Hepatic stellate cell (primary cell): ENCODE data around the gene ARSH.
A peak's percentile ranks its signal among the peaks of the same experiment; 100 is the strongest.
"Not testable (repeated sequence)": the region's sequence is repeated elsewhere in the genome, so short reads cannot be mapped to it uniquely, and the experiment has no call there.

Source experiments
- DNase-seq: peaks from one replicate; pipeline ENCODE4 v3.0.0; 2011; ENCODE audit warnings: low spot score

Gene ARSH

GRCh38 chrX:3006495-3006894 is at the start of gene ARSH:
Gene ARSH (plus strand): TSS chrX:3006546. CDS start chrX:3006613, 67 bp downstream.
- DNase-seq: no peak

GRCh38 chrX:2958199-2958598 is 48.1 kb upstream of the ARSH start:
- no peak for DNase-seq

- no peak for DNase-seq
These were observed 45.4 kb upstream of the ARSH start for GRCh38 chrX:2960861-2961515.

- DNase-seq: no peak
These were observed 44.0 kb upstream of the ARSH start for GRCh38 chrX:2962381-2962780.

GRCh38 chrX:2963449-2963848 is 42.9 kb upstream of the ARSH start:
- not testable (repeated sequence) for DNase-seq

- DNase-seq: peak; percentile 62
These were observed 42.2 kb upstream of the ARSH start for GRCh38 chrX:2963992-2964794.

- no peak for DNase-seq
These were observed 40.4 kb upstream of the ARSH start for GRCh38 chrX:2965965-2966364.

DNA sequence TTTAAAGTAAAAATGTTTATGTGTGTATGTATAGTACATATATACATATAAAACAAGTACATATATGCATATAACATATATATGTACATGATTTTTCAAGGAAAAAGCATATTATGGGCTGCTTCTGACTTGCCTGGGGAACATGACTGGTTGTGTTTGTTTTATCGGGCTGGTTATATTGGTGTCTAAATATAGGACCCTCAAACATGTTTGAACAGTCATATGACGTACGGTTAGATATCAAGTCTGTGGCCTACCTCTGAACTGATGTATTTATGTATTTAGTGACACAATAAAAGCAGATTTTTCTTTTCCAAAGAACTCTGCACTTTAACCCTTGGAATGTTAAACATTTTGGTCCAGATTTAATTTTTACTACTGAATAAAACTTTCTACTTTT is 39.3 kb upstream of the ARSH start:
- DNase-seq: no peak

DNA sequence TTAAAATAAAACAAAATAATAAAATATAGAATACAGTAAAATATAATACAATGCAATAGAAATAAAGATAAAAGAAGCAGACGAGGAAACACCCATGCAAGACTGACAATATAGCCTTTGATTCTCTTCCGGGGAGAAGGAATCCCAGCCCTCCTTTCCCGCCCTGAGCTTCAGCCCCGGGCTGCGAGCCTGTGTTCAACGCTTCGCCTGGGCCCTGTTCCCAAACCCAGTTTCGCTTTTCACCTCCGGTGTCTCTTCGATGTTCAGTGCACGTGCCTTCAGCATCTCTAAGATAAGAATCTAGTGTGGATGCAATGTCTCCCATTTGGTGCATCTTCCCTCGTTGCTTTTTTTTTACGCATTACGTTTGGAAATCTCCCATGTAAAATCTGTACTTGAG is 38.8 kb upstream of the ARSH start:
- DNase-seq: no peak

DNA sequence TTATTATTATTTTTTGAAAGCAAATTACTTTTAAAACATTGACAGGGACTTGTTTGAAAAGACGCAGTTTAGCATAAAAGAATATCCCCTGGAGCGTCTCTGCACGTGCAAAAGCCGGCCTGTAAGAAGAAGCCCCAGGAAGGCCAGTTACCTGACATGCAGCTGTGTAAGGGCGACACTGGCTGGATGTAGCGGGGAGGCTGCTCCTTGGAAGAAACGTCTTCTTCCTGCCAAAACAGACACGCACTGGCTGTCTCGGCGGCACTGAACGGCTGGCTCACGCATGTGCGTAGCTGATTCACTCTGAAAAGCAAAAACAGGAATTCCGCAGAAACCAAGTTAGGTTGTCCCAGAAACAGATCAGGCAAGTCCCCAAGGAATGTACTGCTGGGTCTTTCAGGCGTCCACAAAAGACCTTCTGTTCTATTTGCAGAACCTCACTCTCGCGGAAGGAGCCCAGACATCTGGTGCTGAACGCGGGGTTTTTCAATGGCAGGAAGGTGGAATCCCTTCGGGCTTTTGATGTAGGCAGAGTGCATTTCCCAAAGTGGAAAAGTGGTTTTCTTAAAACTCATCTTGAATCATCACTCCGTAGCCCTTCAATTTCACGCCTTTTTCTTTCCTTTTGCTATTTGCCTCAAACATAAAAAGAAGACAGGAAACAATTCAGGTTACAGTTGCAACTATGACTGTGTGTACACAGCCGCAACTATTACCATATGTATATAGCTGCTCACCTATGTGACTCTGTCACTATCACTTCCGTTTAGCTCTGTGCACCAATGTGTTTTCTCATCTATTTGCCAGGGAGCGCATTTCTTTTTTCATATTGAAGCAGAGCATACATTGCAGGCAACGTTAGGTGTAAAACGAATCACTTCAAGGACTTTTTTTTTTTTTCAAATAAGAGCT is 38.1 kb upstream of the ARSH start:
- no peak for DNase-seq

GRCh38 chrX:2969021-2969420 is 37.3 kb upstream of the ARSH start:
- no peak for DNase-seq

DNA sequence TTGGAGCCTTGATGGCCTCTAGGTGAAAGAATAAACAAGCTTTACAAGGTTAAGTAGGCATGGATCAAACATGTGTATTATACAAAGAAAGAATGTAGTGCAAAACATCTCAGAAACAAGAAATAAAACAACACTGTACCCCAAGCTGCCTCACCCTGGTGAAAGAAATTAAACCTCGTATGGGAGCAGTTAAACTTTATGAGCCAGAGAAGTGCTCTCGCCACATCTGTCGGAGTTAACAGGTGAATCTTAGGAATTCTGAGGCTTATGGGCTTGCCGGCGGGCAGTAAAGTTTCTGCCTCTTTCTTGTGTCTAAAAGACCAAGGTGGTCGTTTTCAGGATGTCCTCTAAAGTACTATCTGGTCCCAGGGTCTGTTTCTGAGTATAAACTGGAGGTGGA is 34.0 kb upstream of the ARSH start:
- no peak for DNase-seq

DNA sequence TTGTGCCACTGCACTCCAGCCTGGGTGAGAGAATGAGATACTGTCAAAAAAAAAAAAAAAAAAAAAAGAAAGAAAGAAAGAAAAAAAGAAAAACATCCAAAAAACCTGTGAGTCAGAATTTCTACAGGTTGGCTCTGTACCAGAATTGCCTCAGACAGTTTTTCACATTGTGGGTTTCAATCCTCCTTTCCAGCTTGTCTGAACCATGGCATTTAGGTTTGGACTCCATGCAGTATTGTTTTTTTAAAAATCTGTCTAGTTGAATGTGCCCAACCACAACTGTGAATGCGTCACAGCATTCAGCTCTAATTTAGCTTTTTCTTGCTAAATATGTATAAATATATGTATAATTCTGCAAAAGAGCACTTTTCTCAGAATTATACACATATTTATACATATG is 31.4 kb upstream of the ARSH start:
- DNase-seq: peak; percentile 18

- not testable (repeated sequence) for DNase-seq
These were observed 27.7 kb upstream of the ARSH start for GRCh38 chrX:2978639-2979038.

- DNase-seq: no peak
These were observed 22.0 kb upstream of the ARSH start for GRCh38 chrX:2984342-2984741.

- DNase-seq: no peak
These were observed 16.8 kb upstream of the ARSH start for GRCh38 chrX:2989565-2989964.

GRCh38 chrX:3010532-3010931 is 4.2 kb downstream of the ARSH start:
- DNase-seq: no peak

DNA sequence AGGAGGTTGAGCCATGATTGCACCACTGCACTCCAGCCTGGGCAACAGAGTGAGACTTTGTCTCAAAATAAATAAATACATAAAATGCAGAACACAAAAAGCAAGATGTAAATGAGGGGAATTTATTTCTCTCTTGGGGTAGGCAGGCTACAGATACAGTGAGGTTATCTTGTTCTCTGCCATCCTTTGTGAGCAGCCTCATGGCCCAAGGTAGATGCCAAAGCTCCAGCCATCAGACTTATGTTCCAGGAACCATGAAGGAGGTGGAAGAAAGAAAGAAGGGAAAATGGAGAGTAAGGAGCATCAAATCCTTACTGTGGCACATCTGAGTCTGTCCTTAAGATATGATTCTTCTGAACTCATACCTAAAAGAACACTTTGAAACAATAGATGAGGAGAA is 11.1 kb downstream of the ARSH start:
- DNase-seq: no peak

- no peak for DNase-seq
These were observed 17.8 kb downstream of the ARSH start for GRCh38 chrX:3024176-3024575.

GRCh38 chrX:3026074-3026815 is 19.9 kb downstream of the ARSH start:
- no peak for DNase-seq

DNA sequence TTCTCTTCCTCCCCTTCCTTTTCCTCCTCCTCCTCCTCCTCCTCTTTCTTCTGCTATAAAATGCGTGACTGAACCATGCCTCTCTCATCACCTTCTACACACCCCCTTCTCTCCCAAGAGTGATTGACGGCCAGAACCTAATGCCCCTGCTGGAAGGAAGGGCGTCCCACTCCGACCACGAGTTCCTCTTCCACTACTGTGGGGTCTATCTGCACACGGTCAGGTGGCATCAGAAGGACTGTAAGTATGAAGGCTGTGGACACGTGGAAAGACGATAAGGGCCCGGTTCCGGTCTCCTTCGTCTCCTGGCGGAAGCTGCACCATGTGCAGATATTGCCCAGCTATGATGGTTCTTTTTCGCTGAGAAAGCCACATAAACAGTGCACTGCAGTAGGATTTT is 22.8 kb downstream of the ARSH start:
- DNase-seq: no peak

DNA sequence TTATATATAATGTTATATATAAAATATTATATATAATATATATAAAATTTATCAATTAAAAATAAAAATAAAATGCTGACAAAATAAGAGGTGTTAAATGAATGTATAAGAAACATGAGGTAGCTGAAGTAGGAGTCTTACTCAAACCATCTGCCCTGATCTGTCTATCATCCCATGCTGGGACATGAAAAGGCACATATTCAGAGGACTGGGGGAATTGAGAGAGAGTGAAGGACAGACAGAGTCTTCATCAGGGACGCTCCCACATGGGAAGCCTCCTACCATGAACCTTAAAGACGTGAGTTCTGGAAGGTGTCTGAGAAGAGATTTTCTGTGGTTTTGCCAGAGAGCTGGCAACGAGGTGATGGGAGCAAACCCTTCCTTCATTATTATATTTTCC is 30.9 kb downstream of the ARSH start:
- no peak for DNase-seq
